GM12865 (cell line): ENCODE data around the gene AGBL2.
"Not testable (repeated sequence)": the region's sequence is repeated elsewhere in the genome, so short reads cannot be mapped to it uniquely, and the experiment has no call there.

Experiments
- DNase-seq: peaks from one replicate; pipeline ENCODE4 v3.0.0; 2010; ENCODE audit warnings: low read depth
- H3K4me3 ChIP-seq: 2 replicates; pipeline ENCODE4 v1.5.1; 2011; ENCODE audit warnings: mild to moderate bottlenecking, low read depth, low read length, control low read depth
- TF ChIP-seq, protein P1 (sequence below): IDR thresholded peaks from 2 replicates; pipeline ENCODE4 v1.5.1; 2011; ENCODE audit warnings: low read length, control low read depth, low read depth, inconsistent platforms; ENCODE audit not compliant: insufficient read depth; ENCODE audit errors: missing control alignments

Gene AGBL2

DNA sequence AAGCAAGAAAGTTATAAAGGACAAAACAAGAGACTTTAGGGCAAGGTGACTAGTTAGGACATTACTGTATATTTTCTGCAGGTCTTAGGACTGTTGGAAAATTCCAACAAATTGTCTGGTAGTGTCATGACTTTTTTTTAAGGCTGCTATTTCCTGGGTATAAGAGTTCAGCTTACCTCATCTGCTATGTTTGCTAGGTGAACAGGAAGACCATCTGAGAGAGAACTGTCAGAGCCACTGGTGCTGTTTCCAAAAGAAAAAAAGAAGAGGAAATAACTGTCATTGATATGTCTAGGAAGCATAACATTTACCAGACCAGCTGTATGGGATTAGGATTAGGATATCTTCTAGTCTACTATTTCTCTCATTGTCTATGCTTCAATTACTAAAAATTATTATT is 46.5 kb downstream of the AGBL2 start:
- no peak overlapping the region for H3K4me3 ChIP-seq
- no peak for DNase-seq
- TF ChIP-seq, protein P1, sequence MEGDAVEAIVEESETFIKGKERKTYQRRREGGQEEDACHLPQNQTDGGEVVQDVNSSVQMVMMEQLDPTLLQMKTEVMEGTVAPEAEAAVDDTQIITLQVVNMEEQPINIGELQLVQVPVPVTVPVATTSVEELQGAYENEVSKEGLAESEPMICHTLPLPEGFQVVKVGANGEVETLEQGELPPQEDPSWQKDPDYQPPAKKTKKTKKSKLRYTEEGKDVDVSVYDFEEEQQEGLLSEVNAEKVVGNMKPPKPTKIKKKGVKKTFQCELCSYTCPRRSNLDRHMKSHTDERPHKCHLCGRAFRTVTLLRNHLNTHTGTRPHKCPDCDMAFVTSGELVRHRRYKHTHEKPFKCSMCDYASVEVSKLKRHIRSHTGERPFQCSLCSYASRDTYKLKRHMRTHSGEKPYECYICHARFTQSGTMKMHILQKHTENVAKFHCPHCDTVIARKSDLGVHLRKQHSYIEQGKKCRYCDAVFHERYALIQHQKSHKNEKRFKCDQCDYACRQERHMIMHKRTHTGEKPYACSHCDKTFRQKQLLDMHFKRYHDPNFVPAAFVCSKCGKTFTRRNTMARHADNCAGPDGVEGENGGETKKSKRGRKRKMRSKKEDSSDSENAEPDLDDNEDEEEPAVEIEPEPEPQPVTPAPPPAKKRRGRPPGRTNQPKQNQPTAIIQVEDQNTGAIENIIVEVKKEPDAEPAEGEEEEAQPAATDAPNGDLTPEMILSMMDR, result no peak

DNA sequence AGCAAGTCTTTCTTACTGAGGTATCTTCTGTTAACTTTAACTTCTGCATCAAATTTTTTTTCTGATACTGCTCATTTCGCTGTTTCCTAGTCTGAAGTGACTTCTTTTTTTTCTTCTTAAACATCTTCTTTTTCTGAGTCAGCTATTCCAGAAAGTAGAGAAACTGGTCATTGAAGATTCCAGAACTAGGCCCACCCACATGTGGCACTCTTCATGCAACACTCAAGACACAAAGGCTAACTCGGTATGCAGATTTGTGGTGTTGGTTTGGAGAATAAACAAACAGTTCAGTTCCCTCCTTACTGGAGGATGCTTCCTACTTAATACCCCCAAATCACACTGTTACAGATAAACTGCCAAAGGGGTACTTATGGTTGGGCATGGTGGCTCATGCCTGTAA is 47.6 kb downstream of the AGBL2 start:
- DNase-seq, result no peak
- H3K4me3 ChIP-seq, result no peak overlapping the region
- TF ChIP-seq, protein P1, result no peak

DNA sequence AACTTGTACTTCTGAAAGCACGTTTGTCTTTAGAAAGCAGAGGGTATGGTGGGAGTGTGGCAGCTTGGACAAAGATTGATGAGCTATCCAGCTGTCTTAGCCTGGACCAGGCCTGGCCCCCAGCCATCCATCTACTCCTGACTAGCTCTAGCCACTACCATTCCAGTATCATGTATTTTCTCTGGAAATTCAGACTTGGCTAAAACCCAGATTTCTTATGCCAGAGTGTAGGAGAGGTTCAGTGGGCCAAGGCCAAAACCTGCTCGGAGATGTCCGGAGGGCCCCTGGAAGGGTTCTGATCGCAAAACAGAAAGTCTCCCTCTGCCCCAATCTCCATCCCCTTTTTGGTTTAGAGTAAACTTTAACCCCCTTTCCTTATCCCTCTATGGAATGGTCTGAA is 48.0 kb downstream of the AGBL2 start:
- no peak for DNase-seq
- no peak overlapping the region for H3K4me3 ChIP-seq
- TF ChIP-seq, protein P1, result no peak

DNA sequence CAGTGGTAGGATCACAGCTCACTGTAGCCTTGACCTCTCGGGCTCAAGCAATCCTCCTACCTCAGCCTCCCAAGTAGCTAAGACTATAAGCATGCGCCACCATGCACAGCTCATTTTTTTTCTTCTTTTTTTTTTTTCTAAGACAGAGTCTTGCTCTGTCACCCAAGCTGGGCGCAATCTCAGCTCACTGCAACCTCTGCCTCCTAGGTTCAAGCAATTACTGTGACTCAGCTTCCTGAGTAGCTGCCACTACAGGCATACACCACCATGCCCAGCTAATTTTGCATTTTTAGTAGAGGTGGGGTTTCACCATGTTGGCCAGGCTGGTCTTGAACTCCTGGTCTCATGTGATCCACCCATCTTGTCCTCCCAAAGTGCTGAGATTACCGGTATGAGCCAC is 50.2 kb downstream of the AGBL2 start:
- DNase-seq, result not testable (repeated sequence)

DNA sequence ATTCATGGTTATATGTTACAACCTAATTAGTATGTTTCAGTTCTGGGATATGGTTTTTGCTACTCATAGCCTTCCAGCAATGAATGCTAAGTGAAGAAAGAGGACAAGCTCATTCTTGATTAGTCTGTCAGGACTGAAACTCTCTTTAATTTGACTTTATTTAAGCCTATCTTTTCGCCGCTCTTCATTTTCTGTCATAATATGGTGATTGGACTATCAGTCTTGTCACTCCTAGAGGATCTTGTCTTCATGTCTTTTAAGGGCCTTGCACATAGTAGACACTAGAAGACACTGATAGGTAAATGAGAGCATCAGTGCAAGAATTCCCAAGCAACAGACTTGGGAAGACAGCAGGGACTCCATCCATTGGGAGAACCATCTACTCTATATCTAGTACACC is 53.9 kb downstream of the AGBL2 start:
- no peak for DNase-seq
- no peak overlapping the region for H3K4me3 ChIP-seq
- TF ChIP-seq, protein P1, result no peak

More for the DNA sequence above, 50.2 kb downstream of the AGBL2 start:
- not testable (repeated sequence) for H3K4me3 ChIP-seq

DNA sequence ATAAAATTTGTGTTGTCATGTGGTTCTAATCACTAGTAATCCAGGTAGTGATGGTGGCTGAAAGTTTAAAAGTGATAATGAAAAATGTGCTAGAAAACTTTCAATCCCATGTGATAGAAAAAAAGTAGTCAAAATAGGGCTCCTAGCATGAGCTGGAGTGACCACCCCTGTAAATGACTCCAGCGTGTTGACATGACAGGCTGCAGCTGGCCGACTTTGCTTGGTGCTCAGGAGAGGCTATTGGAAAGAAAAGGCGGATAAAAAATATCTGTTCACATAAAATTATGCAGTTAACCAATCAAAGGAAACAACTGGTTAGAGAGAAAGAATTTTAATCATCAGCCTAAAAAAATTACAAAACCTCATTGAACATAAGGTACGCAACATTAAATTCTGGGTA is 55.9 kb downstream of the AGBL2 start:
- no peak overlapping the region for H3K4me3 ChIP-seq
- DNase-seq, result no peak
- TF ChIP-seq, protein P1, result no peak

DNA sequence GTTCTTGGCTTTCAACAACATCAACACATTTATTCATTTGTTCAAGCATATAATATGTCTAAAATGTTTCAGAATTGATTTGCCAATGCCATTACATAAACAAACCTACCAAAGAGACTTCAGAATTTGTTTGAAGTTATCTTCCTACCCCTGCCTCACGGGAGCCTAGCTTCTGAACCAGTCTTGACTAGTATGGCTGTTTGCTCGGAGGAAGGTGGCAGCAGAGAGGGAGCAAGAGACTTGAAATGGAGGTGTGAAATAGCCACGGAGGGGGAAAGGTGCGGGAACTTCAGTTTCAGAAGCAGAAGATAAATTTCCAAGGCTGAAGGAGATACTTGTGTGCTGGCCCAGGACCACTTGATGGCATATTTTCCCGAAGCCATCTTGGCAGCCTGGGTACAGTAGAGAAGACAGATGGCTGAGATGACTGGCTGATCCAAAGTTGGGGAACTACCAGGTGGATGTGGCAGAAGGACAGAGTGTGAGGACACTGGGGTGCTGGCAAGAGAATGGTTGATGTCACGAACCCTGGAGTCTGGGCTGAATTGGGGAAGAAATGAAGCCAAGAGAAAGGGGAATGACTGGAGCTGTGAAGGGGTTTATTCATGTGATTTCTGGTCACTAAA is 58.8 kb downstream of the AGBL2 start:
- DNase-seq, result no peak
- TF ChIP-seq, protein P1, result no peak
- no peak overlapping the region for H3K4me3 ChIP-seq
